HG03095 (cell line): ENCODE results near the gene DDR1.

Experiments
- ATAC-seq: cut with Tn5 transposase; IDR thresholded peaks from one replicate; pipeline ENCODE4 v1.9.1; 2021; ENCODE audit warnings: moderate library complexity; ENCODE audit not compliant: unreplicated experiment

Gene DDR1

GRCh38 chr6:30879684-30880427 lies 4.5 kb upstream of the DDR1 start:
- ATAC-seq = no peak

GRCh38 chr6:30880698-30881252 lies 3.5 kb upstream of the DDR1 start:
- no peak for ATAC-seq

- ATAC-seq = no peak
These were observed 2.7 kb upstream of the DDR1 start for GRCh38 chr6:30881392-30882203.

GRCh38 chr6:30882204-30882758 lies 2.0 kb upstream of the DDR1 start:
- no peak for ATAC-seq

GRCh38 chr6:30882759-30883684 lies 1.3 kb upstream of the DDR1 start:
- ATAC-seq = no peak

- no peak for ATAC-seq
These were observed 482 bp downstream of the DDR1 start for GRCh38 chr6:30884521-30885480.

- no peak for ATAC-seq
These were observed 1.2 kb downstream of the DDR1 start for GRCh38 chr6:30885481-30885998.

GRCh38 chr6:30885999-30886896 lies 1.9 kb downstream of the DDR1 start:
- no peak for ATAC-seq

GRCh38 chr6:30886897-30887255 lies 2.6 kb downstream of the DDR1 start:
- ATAC-seq = no peak

GRCh38 chr6:30887901-30888815 lies 3.8 kb downstream of the DDR1 start:
- no peak for ATAC-seq

- no peak for ATAC-seq
These were observed 4.6 kb downstream of the DDR1 start for GRCh38 chr6:30888816-30889495.

GRCh38 chr6:30889496-30889885 lies 5.2 kb downstream of the DDR1 start:
- ATAC-seq = no peak

- ATAC-seq = no peak
These were observed 5.8 kb downstream of the DDR1 start for GRCh38 chr6:30889921-30890645.

GRCh38 chr6:30890646-30891449 lies 6.5 kb downstream of the DDR1 start:
- ATAC-seq = no peak

GRCh38 chr6:30891450-30891723 lies 7.1 kb downstream of the DDR1 start:
- ATAC-seq = no peak
